ENCODE measurements around the gene IL34. TPM values are rescaled to one million over a fixed set of nuclear protein-coding genes. Genes with fewer than 3 reads are reported as not detected.
"Not testable (repeated sequence)": the region's sequence is repeated elsewhere in the genome, so short reads cannot be mapped to it uniquely, and the experiment has no call there.

The IL34 gene
- total RNA-seq, 2 donors from 2014 or later = 1.2 TPM; not detected in 1

GRCh38 chr16:70611785-70612303 is 34.5 kb upstream of the IL34 start:
- H3K9me3 Mint-ChIP-seq = no peaks in the 10 kb centered on the region

GRCh38 chr16:70612931-70613330 is 33.4 kb upstream of the IL34 start:
- ATAC-seq = no peak
- H3K4me1 Mint-ChIP-seq (ENCODE audit: low read depth in 2 of 2) = no peaks in the 10 kb centered on the region
- no peaks in the 10 kb centered on the region for H3K9me3 Mint-ChIP-seq
- H3K27me3 Mint-ChIP-seq = no peaks in the 10 kb centered on the region
- no peak overlapping the region for H3K4me3 Mint-ChIP-seq
- DNase-seq (ENCODE audit: low spot score) = no peak
- no peak overlapping the region for H3K27ac Mint-ChIP-seq
- no peaks in the 10 kb centered on the region for H3K36me3 Mint-ChIP-seq

More at GRCh38 chr16:70611785-70612303, 34.5 kb upstream of the IL34 start:
- Mint-ChIP-seq H3K36me3 (no peaks in the 10 kb centered on the region), H3K27ac (no peak overlapping the region), H3K27me3 (no peaks in the 10 kb centered on the region), H3K4me3 (no peak overlapping the region), H3K4me1 (ENCODE audit: low read depth in 2 of 2) (no peaks in the 10 kb centered on the region)
- no peak for ATAC-seq
- no peak for DNase-seq (ENCODE audit: low spot score)

DNA sequence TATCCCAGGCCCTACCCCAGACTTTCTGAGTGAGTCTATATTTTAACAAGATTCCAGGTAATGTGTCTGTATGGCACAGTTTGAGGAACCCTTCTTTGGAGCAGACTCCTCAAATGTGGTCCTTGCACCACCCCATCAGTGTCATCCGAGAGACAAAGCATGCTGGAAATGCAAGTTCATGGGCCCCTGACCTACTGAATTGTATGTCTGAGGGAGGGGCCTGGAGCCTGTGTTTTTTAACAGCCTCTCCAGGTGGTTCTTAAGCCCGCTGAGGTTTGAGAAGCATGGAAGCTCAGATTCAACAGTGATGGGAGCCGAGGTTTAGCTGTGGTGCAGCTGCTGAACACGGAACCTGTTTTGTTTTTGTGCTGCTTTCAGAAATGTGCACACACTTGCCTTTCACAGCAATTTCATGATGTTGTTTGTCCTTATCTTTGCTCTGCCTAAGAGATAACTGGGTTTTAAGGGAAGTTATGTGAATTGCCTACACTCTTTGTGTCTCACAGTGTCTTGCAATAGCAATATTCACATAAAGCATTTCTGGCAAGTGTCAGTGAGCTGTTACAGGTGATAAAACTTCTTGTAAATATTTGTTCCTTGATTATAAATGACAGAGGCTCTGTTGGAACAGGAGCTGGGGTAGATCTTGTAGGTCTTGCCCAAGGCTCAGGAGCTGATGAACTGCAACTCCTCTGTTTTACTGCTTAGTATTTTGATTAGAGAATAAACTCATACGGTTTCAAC is 32.0 kb upstream of the IL34 start:
- H3K4me3 Mint-ChIP-seq = no peak overlapping the region
- H3K9me3 Mint-ChIP-seq = no peaks in the 10 kb centered on the region
- no peak overlapping the region for H3K27ac Mint-ChIP-seq
- ATAC-seq (no peak), DNase-seq (ENCODE audit: low spot score) (no peak)
- H3K4me1 Mint-ChIP-seq (ENCODE audit: low read depth in 2 of 2) = no peaks in the 10 kb centered on the region
- no peaks in the 10 kb centered on the region for H3K36me3 Mint-ChIP-seq
- H3K27me3 Mint-ChIP-seq = no peaks in the 10 kb centered on the region

DNA sequence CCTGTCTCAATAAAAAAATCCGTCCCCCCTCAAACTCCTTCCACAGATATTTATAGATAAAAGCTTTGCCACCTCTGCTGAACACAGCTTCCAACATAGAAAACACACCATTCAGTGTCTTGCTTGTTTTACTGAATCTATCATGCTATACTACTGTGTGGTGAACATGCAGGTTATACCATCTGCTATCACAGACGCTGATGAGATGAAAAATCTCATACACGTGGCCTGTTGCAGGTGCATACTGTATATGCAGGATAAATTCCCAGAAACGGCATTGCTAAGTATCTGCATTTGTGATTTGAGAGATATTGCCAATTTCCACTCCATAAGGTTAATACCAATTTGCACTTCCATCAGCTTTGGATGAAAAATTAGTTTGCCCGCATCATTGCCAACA is 30.4 kb upstream of the IL34 start:
- DNase-seq (ENCODE audit: low spot score) (no peak), ATAC-seq (no peak)
- H3K9me3 Mint-ChIP-seq = no peaks in the 10 kb centered on the region
- no peak overlapping the region for H3K4me3 Mint-ChIP-seq
- H3K27me3 Mint-ChIP-seq = peaks cover 4 to 7% of the 10 kb centered on the region in 2 donors
- H3K4me1 Mint-ChIP-seq (ENCODE audit: low read depth in 2 of 2) = no peaks in the 10 kb centered on the region
- H3K36me3 Mint-ChIP-seq = no peaks in the 10 kb centered on the region
- no peak overlapping the region for H3K27ac Mint-ChIP-seq

DNA sequence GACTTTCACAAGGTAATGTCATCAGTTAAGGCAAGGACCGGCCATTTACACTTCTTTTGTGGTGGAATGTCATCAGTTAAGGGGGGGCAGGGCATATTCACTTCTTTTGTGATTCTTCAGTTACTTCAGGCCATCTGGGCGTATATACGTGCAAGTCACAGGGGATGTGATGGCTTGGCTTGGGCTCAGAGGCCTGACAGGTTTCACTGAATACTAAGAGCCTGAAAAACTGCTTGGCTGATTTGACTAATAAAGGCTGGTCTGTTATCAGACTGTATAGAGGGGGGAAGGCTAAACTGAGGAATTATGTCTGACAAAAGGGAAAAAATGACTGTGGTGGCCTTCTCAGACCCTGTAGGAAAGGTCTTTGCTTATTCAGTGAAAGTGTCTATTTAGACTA is 24.5 kb upstream of the IL34 start:
- H3K4me3 Mint-ChIP-seq; ATAC-seq; DNase-seq (ENCODE audit: low spot score); H3K27ac Mint-ChIP-seq; H3K9me3 Mint-ChIP-seq; H3K4me1 Mint-ChIP-seq (ENCODE audit: low read depth in 2 of 2); H3K36me3 Mint-ChIP-seq: not testable (repeated sequence)
- H3K27me3 Mint-ChIP-seq = peaks cover 10 to 38% of the 10 kb centered on the region in 2 donors

DNA sequence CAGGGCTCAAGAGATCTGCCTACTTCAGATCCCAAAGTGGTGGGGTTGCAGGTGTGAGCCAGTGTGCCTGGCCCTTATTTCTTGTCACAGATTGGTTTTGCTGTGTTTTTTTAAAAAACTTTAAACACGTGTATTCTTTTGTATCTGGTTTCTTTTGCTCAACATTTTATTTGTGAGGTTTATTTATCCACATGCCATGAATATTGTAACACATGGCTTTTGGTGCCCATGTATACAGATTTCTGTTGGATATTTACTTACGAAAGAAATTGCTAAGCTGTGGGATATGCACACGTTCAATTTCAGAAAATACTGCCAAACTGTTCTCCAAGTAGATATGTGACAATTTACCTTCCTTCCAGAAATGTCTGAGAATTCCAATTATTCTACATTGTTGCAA is 18.7 kb upstream of the IL34 start:
- Mint-ChIP-seq H3K27ac (no peak overlapping the region), H3K4me1 (ENCODE audit: low read depth in 2 of 2) (no peaks in the 10 kb centered on the region), H3K36me3 (no peaks in the 10 kb centered on the region), H3K27me3 (peaks cover 11 to 46% of the 10 kb centered on the region in 2 donors), H3K4me3 (no peak overlapping the region), H3K9me3 (no peaks in the 10 kb centered on the region)
- no peak for DNase-seq (ENCODE audit: low spot score)
- no peak for ATAC-seq

DNA sequence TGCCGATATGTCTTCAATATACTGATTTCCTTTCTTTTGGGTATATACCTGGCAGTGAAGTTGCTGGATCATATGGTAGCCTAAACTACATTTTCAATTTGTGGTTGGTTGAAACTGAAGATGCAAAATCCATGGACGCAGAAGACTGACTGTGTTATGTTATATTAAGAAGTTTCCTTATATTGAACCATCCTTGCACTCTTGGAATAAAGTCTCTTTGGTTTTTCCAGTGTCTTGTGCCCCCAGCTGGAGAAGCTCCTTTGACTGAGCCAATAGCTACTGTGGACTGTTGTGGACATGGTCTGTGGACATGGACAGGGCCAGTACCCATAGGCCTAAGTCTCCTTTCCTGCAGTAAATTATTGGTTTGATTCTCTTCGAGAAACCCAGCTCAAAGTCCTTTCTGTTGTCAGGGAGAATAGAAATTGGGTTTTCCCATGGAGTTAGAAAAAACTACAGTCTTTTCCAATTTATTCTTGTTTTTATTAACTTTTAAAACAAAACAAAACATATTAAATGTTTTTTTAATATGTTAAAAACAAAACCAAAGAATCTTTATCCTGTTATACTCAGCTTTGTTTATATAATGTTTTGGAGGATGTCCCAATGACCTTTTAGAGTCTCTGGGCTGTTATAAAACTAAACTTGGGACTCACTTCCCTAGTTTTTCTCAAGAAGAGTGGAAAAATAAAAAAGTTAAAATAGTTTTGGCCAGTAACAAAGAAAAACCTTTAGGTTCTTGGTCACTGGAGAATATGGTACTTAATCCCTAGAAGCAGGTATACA is 15.2 kb upstream of the IL34 start:
- Mint-ChIP-seq H3K27me3 (peaks cover 4 to 22% of the 10 kb centered on the region in 2 donors), H3K9me3 (no peaks in the 10 kb centered on the region), H3K36me3 (no peaks in the 10 kb centered on the region), H3K4me1 (ENCODE audit: low read depth in 2 of 2) (no peaks in the 10 kb centered on the region), H3K4me3 (no peak overlapping the region), H3K27ac (no peak overlapping the region)
- DNase-seq (ENCODE audit: low spot score) (no peak), ATAC-seq (no peak)

- Mint-ChIP-seq H3K36me3 (no peaks in the 10 kb centered on the region), H3K27me3 (peaks cover 4 to 22% of the 10 kb centered on the region in 2 donors), H3K9me3 (no peaks in the 10 kb centered on the region), H3K27ac (no peak overlapping the region), H3K4me1 (ENCODE audit: low read depth in 2 of 2) (no peaks in the 10 kb centered on the region), H3K4me3 (no peak overlapping the region)
- no peak for ATAC-seq
- no peak for DNase-seq (ENCODE audit: low spot score)
Measured at GRCh38 chr16:70632273-70632672, 14.1 kb upstream of the IL34 start.

- not testable (repeated sequence) for ATAC-seq; H3K4me1 Mint-ChIP-seq (ENCODE audit: low read depth in 2 of 2); H3K27ac Mint-ChIP-seq; H3K4me3 Mint-ChIP-seq; H3K9me3 Mint-ChIP-seq; H3K36me3 Mint-ChIP-seq; DNase-seq (ENCODE audit: low spot score)
- H3K27me3 Mint-ChIP-seq = peaks cover 4 to 22% of the 10 kb centered on the region in 2 donors
Measured at GRCh38 chr16:70633617-70634016, 12.7 kb upstream of the IL34 start.

DNA sequence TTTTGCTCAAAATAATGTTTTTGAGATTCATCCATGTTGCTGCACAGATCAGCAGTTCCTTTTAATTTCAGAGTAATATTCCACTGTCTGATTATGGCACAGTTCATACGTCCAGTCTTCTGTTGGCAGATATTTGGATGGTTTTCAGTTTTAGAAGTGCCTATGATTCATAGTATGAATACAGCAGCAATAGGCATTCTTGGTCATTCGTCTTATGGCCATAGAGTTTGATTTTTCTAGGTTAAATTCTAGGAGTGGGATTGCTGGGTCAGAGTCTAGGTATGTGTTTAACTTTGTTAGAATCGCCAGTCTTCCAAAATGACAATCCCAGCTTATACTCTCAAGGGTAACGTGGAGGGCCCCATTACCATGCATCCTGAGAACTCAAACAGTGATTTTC is 11.5 kb upstream of the IL34 start:
- H3K9me3 Mint-ChIP-seq = no peaks in the 10 kb centered on the region
- H3K4me3 Mint-ChIP-seq = no peak overlapping the region
- no peak overlapping the region for H3K27ac Mint-ChIP-seq
- DNase-seq (ENCODE audit: low spot score) (no peak), ATAC-seq (no peak)
- H3K36me3 Mint-ChIP-seq = no peaks in the 10 kb centered on the region
- peaks cover 4 to 19% of the 10 kb centered on the region in 2 donors for H3K27me3 Mint-ChIP-seq
- H3K4me1 Mint-ChIP-seq (ENCODE audit: low read depth in 2 of 2) = no peaks in the 10 kb centered on the region

GRCh38 chr16:70635336-70636016 is 10.9 kb upstream of the IL34 start:
- Mint-ChIP-seq H3K4me1 (ENCODE audit: low read depth in 2 of 2) (no peaks in the 10 kb centered on the region), H3K36me3 (no peaks in the 10 kb centered on the region), H3K4me3 (no peak overlapping the region), H3K9me3 (no peaks in the 10 kb centered on the region), H3K27ac (no peak overlapping the region), H3K27me3 (peaks cover 4 to 13% of the 10 kb centered on the region in 2 donors)
- ATAC-seq = no peak
- no peak for DNase-seq (ENCODE audit: low spot score)

DNA sequence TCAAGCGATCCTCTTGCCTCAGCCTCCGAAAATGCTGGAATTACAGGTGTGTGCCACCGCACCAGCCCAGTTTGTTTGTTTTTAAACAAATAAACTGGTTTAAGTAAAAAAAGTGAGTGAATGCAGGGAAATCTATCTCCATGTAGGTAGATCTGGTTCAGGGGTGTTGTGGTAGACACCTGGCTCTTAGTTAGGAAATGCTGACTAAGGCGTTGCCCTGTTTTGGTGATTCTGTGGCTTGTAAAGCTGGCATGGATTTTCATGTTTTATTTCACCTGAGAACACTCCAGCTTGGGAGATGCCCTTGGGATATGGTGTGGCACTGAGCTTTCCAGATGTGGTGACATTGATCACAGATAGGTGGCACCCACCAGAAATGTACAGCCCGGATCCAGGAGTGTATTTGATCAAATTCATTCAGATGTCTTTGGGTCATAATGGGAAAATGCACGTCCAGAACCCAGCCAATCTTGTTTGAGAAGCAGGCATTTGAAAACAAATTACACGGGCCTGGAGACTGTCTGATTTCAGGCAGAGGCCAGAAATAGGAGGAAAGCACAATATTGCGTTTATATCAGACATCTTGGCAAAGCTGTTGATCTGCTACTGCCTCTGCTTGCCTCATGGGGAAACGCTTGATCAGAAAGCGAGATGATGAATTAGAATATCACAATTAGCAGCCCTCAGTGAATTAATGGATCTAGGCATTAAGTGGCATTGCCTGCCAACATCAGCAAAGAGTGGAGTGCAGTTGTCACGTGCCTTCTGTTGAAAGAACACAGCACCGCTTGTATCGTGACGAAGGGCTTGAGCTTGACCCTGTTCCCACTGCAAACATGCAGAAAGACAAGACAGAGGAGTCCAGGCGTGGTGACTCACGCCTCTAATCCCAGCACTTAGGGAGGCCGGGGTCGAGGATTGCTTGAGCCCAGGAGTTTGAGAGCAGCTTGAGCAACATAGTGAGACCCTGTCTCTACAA is 7.3 kb upstream of the IL34 start:
- H3K27me3 Mint-ChIP-seq = peaks cover 0 to 8% of the 10 kb centered on the region in 2 donors
- no peaks in the 10 kb centered on the region for H3K9me3 Mint-ChIP-seq
- no peaks in the 10 kb centered on the region for H3K4me1 Mint-ChIP-seq (ENCODE audit: low read depth in 2 of 2)
- H3K4me3 Mint-ChIP-seq = no peak overlapping the region
- H3K27ac Mint-ChIP-seq = no peak overlapping the region
- ATAC-seq = no peak
- no peak for DNase-seq (ENCODE audit: low spot score)
- no peaks in the 10 kb centered on the region for H3K36me3 Mint-ChIP-seq

GRCh38 chr16:70642633-70643032 is 3.7 kb upstream of the IL34 start:
- no peak for DNase-seq (ENCODE audit: low spot score)
- no peak overlapping the region for H3K27ac Mint-ChIP-seq
- no peak for ATAC-seq
- H3K4me3 Mint-ChIP-seq = no peak overlapping the region
- H3K36me3 Mint-ChIP-seq = no peaks in the 10 kb centered on the region
- peaks cover 0 to 8% of the 10 kb centered on the region in 2 donors for H3K27me3 Mint-ChIP-seq
- no peaks in the 10 kb centered on the region for H3K4me1 Mint-ChIP-seq (ENCODE audit: low read depth in 2 of 2)
- H3K9me3 Mint-ChIP-seq = no peaks in the 10 kb centered on the region
